GM12878 (cell line): ENCODE data around the gene PTPRN2.

Source experiments
- CTCF ChIP-seq, 3 experiments: IDR thresholded peaks in 2 of 3; conservative IDR thresholded peaks in 1 of 3; 2 replicates each; pipeline ENCODE4 v1.5.1; 2011; ENCODE audit warnings: low read depth in 3 of 3, low read length in 3 of 3, mild to moderate bottlenecking in 3 of 3, control low read depth in 2 of 3, moderate library complexity in 2 of 3, inconsistent platforms in 1 of 3, mixed read lengths in 1 of 3; ENCODE audit not compliant: control insufficient read depth in 2 of 3, insufficient read depth in 1 of 3; ENCODE audit errors: extremely low read depth in 1 of 3
- POLR2A ChIP-seq: IDR thresholded peaks from 2 replicates; pipeline ENCODE4 v1.6.1; 2011; ENCODE audit warnings: low read depth, mild to moderate bottlenecking, low read length

- TF ChIP-seq CTCF (IDR thresholded peaks at IDR 0.05 in 2 of 3, conservative IDR thresholded peaks at IDR 0.05 in 1 of 3; ENCODE audit: control insufficient read depth in 2 of 3, extremely low read depth in 1 of 3, insufficient read depth in 1 of 3, low read depth in 3 of 3, low read length in 3 of 3): no peak
- no peak for TF ChIP-seq POLR2A
Observed at GRCh38 chr7:157544226-157544625, 1043.4 kb downstream of the PTPRN2 start.
